GM19193 (cell line): ENCODE data around the gene MIPOL1.

Source experiments
- POLR2A ChIP-seq: IDR thresholded peaks from 4 replicates; pipeline ENCODE4 v1.6.1; 2011; ENCODE audit not compliant: insufficient read depth, insufficient read length; ENCODE audit errors: extremely low read depth

Gene MIPOL1, protein sequence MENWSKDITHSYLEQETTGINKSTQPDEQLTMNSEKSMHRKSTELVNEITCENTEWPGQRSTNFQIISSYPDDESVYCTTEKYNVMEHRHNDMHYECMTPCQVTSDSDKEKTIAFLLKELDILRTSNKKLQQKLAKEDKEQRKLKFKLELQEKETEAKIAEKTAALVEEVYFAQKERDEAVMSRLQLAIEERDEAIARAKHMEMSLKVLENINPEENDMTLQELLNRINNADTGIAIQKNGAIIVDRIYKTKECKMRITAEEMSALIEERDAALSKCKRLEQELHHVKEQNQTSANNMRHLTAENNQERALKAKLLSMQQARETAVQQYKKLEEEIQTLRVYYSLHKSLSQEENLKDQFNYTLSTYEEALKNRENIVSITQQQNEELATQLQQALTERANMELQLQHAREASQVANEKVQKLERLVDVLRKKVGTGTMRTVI

DNA sequence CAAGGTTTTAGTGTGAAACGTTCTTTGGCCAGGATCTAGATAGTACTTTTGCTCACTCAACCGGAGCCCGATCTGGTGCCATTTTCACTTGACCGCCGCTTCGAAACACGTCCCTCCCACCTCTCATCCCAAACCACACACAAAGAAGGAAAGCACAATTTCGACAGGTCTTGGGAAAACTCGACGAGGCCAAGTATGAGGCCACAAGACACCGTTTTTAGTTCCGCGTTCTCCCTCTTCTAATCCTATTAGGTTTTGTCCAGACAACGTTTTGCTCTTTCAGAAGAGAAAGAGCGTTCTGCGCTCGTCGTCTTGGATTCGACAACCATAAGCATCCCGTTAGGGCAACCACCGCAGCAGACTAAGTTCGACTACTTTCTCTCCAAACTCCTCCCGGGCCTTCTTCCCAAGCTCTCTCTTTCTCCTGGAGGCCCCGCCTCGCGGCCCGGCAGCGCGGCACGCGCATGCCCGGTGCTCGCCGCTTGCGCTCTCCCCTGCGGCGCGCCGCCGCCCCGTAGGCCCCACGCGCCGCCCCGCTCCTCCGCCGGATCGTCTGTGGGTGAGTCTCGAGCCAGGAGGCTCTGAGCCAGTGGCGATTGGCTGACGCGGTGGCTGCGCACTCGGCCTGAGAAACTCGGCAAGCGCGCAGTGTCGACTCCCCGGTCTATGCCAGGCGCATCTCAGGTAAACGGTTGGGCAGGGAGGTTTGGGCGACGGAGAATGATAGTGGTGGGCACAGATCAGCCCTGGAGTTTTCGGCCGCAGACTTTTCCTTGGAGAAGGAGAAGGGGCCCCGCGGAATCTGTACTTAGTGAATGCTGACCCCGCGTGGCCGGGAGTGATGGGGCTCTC, at the start of gene MIPOL1:
Gene MIPOL1, plus strand, starts transcription at position 517 of the 852 bp plus-strand sequence. CDS start 49,952 bp downstream, outside the sequence.
- TF ChIP-seq POLR2A = no peak

DNA sequence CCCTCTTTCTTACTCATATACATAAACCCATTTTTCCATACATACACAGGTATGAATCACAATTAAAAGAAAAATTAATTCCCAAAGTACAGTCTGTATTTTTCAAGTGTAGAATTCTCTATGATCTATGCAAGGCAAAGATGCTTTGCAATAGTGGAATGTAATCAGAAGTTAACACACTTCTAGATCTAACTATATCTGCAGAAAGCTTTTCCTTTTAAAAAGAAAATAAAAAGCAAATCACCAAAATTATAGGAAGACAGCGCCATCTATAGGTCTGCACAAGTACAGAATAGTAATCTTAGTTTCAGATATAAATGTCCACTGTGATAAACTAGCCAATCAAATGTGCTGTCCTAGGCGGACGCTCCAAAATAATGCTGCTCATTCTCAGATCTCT, 47.3 kb upstream of the MIPOL1 start:
- no peak for TF ChIP-seq POLR2A

DNA sequence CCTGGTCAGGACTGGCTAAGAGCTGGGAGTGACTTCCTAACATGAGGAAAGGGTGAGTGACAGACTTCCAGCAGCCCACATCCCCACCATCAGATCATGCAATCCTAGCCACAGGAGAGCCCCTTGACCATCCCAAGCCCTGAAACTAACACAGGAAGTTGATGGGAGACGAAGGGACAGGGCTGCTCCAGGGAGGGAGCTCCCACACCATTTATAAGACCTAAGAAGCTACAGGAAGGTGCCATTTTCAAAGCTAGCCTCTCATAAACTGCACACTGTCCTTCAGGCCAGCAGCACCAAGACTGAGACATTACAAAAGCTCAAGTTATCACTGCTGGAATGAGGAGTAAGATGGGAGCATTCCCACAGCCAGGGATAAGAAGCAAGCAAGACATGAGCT, 44.7 kb upstream of the MIPOL1 start:
- no peak for TF ChIP-seq POLR2A

DNA sequence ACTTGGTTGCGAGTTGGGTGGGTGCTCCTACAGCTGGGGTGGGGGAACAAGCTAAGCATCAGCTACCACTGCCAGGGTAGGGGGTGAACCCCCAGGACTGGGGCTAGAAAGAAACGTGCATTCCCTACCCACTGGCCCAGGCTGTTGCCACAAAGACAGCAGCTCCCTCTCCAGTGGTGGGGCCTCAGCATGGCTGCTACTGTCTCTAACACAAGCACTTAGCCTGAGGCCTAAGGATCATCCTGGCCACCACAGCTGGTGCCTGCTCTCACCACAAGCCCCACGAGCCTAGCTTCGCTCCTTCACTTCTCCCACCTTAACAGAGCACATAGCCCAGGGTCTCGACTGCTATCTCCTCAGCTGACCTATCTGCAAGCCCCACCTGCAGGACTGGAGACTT, 44.3 kb upstream of the MIPOL1 start:
- TF ChIP-seq POLR2A = no peak

DNA sequence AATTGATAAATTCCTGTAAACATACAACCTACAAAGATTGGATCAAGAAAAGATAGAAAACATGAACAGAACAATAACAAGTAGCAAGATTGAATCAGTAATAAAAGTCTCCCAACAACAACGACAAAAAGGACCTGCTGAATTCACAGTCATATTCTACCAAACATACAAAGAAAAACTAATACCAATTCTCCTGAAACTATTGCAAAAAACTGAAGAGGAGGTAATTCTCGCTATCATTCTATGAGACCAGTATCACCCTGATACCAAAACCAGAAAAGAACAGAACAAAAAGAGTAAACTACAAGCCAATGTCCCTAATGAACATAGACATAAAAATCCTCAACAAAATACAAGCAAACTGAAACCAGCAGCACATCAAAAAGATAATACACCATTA, 39.8 kb upstream of the MIPOL1 start:
- TF ChIP-seq POLR2A = no peak

DNA sequence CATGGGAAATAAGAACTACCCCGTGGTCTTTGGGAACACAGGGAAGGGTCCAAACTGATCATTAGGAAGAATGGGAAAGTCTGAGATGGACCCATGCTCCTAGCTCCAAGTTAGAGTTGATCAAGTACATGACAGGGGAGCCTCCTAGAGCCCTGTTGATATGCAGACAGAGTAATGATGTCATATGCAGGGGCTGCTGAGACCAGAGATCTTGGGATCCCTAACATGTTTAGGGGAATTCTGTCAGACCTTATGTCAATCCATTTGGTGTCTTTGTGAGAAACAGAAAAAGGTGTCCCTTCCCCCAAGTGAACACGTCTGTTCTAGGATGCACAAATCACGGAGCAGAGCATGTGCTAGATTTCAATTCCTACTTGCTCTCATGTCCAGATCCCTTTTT, 31.9 kb upstream of the MIPOL1 start:
- TF ChIP-seq POLR2A = no peak

DNA sequence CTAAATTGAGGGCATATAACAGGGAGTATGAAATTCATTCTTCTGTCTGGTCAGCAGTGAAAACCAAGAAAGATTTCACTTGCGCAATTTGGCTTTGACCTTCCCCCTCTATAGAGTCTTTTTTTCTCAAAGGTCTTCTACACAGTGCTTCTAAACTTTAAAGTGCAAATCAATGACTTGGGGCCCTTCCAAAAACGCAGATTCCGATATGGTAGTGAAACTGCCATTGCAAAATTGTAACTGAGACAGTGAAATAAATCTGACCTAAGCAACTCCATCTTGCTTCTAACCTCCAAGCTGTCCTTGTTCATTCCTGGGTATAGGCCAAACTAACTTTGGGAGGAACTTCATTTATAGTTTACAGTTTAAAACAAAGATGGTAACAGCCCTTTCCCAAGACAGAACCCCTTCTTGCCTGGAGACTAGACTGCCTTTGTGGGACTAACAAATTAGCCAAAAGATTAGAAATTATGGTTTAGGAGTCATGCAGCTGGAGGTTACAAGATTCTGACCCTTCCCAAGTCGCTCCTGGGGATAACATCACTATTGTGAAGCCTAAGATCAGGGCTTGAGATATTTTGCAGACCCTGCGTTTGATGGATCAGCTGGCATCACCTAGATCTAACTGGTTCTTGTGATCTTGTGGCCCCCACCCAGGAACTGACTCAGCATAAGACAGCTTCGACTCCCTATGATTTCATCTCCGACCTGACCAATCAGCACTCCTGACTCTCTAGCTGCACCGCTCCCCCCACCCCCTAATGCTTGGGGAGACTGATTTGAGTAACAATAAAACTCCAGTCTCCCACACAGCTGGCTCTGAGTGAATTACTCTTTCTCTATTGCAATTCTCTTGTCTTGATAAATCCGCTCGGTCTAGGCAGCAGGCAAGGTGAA, 30.3 kb upstream of the MIPOL1 start:
- TF ChIP-seq POLR2A = no peak

DNA sequence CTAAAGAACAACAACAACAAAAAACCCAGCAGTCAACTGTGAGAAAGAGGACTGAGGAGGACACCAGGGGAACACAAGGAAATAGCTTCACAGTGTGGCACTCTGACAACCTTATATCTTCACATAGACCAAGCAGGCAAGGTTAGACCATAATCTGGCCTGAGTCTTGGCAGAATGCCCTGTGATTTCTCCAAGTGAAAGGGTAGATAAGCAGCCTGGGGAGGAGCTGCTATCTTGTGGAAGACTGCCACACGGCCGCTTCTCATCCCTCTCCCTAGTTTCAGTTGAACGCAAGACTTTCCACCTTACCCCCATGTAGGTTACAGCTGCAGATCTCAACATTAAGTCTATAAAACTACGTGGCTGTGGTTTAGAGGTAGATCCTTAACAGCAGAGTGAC, 29.0 kb upstream of the MIPOL1 start:
- TF ChIP-seq POLR2A = no peak

DNA sequence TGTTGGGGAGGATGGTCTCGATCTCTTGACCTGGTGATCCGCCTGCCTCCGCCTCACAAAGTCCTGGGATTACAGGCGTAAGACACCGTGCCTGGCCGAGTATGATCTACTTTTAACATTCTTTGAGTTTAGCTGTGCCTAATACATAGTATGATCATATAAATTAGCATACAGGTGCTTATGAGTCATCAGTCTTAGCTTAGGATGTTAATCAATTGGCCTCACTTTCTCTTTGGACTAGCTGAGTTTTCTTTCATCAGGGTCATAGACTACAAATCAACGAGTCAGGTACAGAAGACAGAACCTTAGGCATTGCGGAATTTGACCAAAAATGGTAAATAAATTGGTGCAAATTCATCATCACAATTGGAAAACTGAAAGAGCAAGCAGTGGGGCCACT, 27.5 kb upstream of the MIPOL1 start:
- no peak for TF ChIP-seq POLR2A

DNA sequence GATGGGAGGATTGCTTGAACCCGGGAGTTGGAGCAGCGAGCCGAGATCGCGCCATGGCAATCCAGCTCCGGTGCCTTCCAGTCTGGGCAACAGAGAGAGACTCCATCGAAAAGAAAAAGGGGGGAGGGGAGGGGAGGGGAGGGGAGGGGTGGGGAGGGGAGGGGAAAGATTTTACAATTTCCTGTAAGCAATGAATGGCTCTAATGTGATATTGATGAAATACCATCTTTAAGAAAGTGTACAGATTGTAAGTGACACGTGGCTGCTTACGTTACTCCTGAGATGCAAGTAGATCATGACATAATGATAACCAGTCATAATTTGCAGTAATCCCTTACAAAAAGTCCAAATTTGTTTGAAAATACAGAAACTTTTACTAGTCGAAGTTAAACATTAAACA, 26.7 kb upstream of the MIPOL1 start:
- no peak for TF ChIP-seq POLR2A

DNA sequence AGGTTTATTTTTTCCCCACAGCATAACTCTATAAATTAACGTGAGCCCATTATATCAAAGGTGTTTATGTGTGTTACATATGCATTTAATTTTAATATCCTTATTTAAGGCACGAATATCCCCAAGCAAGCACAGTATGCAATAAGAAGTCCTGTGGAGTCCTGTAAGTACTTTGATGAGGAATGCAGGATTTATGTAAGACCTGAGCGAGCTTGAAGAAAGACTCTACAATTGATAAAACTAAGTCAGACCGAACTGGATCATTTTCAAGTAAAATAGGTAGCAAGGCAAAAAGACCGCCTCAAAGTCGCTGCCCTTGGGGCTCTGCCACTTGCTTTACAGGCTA, 26.1 kb upstream of the MIPOL1 start:
- TF ChIP-seq POLR2A = no peak

DNA sequence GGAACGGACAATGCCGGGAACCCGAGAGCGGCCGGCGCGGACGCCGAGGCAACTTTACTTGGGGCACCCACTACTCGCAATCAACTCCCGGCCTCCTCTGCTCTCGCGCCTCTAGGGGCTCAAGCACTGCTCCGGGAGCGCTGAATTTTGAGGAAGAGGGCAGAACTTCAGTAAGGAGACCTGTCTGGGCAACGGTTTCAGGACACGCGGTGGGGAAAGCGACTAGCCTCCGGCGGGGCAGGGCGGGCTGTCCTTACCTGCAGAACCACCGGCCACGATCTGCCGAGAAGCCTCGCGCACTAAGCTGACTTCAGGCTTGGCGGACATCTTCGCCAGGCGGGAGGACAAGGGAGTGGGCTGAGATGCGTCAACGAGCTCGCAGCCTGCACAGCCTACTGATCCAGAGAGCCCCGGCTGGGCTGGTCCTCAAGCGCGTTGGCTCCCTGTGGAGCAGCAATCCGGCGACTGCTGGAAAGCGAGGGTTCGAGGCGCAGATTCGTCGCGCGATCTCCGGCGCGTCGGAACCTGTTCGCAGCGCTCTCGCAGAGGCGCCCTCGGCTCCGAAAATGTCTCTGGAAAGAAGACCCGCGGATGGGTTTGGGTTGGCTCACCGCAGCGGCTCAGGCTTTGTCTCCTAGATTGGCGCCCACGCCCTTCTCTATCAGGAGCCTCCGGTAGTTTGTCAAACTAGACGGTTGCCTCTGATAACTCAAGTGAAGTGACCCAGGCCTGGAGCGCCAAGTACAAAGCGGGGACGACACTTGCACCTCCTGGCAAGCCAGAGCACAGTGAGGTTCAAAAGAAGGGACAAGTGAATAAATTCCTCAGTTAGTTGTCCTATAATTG, 25.5 kb upstream of the MIPOL1 start, which contains the start of gene SLC25A21:
Gene SLC25A21, minus strand, starts transcription at position 583 of the 846 bp plus-strand sequence.
- no peak for TF ChIP-seq POLR2A

DNA sequence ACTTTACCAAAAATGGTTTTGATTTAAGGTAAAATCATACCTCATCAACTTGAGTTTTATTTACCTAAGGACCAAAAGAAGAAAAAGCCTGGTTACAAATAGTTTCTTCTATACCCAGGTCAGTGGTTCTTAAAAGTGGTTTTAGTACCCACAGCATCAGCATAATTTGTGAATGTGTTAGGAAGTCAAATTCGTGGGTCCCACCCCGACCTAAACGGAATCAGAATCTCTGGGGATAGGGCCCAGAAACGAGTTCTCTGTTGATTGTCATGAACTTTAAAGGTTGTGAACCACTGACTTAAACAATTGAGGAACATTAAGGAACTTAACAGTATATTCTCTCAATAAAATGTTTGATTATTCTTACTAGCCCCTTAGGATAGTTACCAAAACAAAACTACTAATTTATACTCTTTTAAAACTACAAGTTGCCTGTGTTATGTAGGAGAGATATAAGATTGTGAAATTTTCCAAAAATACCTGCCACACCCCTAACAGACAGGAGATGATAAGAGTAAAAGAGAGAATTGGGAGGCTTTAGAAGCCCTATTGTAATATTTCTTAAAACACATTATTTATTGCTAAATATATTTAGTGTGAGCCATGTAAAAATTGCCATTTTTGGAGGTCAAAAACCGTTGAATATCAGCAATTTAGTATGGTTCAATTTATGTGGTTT, 24.7 kb upstream of the MIPOL1 start:
- TF ChIP-seq POLR2A = no peak
